GM12878 (cell line): ENCODE data around the gene NFKBIE. TPM values are rescaled to one million over a fixed set of nuclear protein-coding genes. Genes with fewer than 3 reads are reported as not detected.

Experiments
- ATAC-seq: fragments of 200-7000 bp; cut with Tn5 transposase; 3 replicates; pipeline ENCODE4 v1.9.1; 2020; ENCODE audit warnings: mild to moderate bottlenecking, moderate library complexity
- BruUV-seq: library from RNA; stranded (reverse); fragments of 400-500 nt; replicated peaks from 2 replicates; lab custom pipeline; 2021; lab: Mats Ljungman, UMichigan
- CTCF ChIA-PET: fragments of 300-600 bp; sonication (Branson Sonifier 250); formaldehyde crosslinking; extraction: SDS; loops from one replicate; lab custom pipeline; 2021; ENCODE audit warnings: inconsistent platforms; lab: Yijun Ruan, JAX
- POLR2A ChIA-PET: fragments of 350-600 bp; formaldehyde crosslinking; extraction: SDS; loops from one replicate; lab custom pipeline; 2021; ENCODE audit warnings: inconsistent platforms; lab: Charles Lee
- RAD21 ChIA-PET: fragments of 300-600 bp; sonication (Branson Sonifier 250); formaldehyde crosslinking; loops from one replicate; lab custom pipeline; 2023; ENCODE audit warnings: antibody characterized with exemption; ENCODE audit not compliant: unreplicated experiment; lab: Charles Lee
- SMC1A ChIA-PET: fragments of 300-600 bp; sonication (Branson Sonifier 250); formaldehyde crosslinking; loops from one replicate; lab custom pipeline; 2023; ENCODE audit not compliant: unreplicated experiment, uncharacterized antibody; lab: Charles Lee
- DNase-seq: peaks from one replicate; pipeline ENCODE4 v3.0.0-alpha.2; 2011; ENCODE audit warnings: low read depth, low spot score
- FAIRE-seq: peaks from 3 replicates; lab custom pipeline; 2011; peaks lifted over from hg19 to GRCh38; lab: Jason Lieb, UNC
- H2AFZ ChIP-seq: 2 replicates; pipeline ENCODE4 v1.6.0; 2011; ENCODE audit warnings: low read depth, low read length, control low read depth; ENCODE audit not compliant: control insufficient read depth
- H3K27ac ChIP-seq: 2 replicates; pipeline ENCODE4 v1.5.1; 2011; ENCODE audit warnings: control low read depth; ENCODE audit not compliant: control insufficient read depth, insufficient read depth
- H3K27me3 ChIP-seq, 2 experiments: replicated peaks in 1 of 2; 2 replicates each; pipeline versions ENCODE4 v1.6.0 to v1.6.1; 2011; ENCODE audit warnings: low read length in 1 of 2; ENCODE audit not compliant: control insufficient read depth in 2 of 2, insufficient read depth in 2 of 2
- H3K36me3 ChIP-seq, 2 experiments: 2 replicates each; pipeline ENCODE4 v1.5.1; 2011; ENCODE audit warnings: low read length in 1 of 2; ENCODE audit not compliant: control insufficient read depth in 2 of 2, insufficient read depth in 2 of 2
- H3K4me1 ChIP-seq: 2 replicates; pipeline ENCODE4 v1.6.1; 2011; ENCODE audit warnings: mild to moderate bottlenecking, low read length, moderate library complexity, mixed read lengths; ENCODE audit not compliant: control insufficient read depth, insufficient read depth
- H3K4me2 ChIP-seq: 2 replicates; pipeline ENCODE4 v1.6.0; 2011; ENCODE audit warnings: control low read depth; ENCODE audit not compliant: control insufficient read depth, insufficient read depth
- H3K4me3 ChIP-seq: fragments of 200-600 bp; sonication (generic); 2 replicates; pipeline ENCODE4 v1.5.1; 2016
- H3K79me2 ChIP-seq: 2 replicates; pipeline ENCODE4 v1.6.0; 2011; ENCODE audit warnings: low read length; ENCODE audit not compliant: control insufficient read depth, insufficient read depth
- H3K9ac ChIP-seq: 2 replicates; pipeline ENCODE4 v1.8.0; 2011; ENCODE audit warnings: low read length, control low read depth, mixed read lengths; ENCODE audit not compliant: control insufficient read depth, insufficient read depth
- H3K9me3 ChIP-seq: replicated peaks from 3 replicates; pipeline ENCODE4 v1.5.1; 2011; ENCODE audit warnings: mild to moderate bottlenecking, low read length; ENCODE audit not compliant: control insufficient read depth, insufficient read depth
- H4K20me1 ChIP-seq: 2 replicates; pipeline ENCODE4 v1.6.0; 2011; ENCODE audit not compliant: control insufficient read depth, insufficient read depth
- ATF7 ChIP-seq: fragments of 450-650 bp; IDR thresholded peaks from 2 replicates; pipeline ENCODE4 v1.6.1; 2016; ENCODE audit warnings: low read depth, mild to moderate bottlenecking
- CBX5 ChIP-seq: sonication (generic); IDR thresholded peaks from 2 replicates; pipeline ENCODE4 v1.6.1; 2016; ENCODE audit warnings: low read depth, moderate library complexity, mild to moderate bottlenecking, inconsistent platforms
- CREB1 ChIP-seq: IDR thresholded peaks from 2 replicates; pipeline ENCODE4 v1.6.1; 2012; ENCODE audit warnings: low read depth, mild to moderate bottlenecking, inconsistent platforms
- NR2C1 ChIP-seq: fragments of 450-650 bp; IDR thresholded peaks from 2 replicates; pipeline ENCODE4 v1.6.1; 2017; ENCODE audit warnings: antibody characterized with exemption, mild to moderate bottlenecking, moderate library complexity
- PAX8 ChIP-seq: fragments of 450-650 bp; IDR thresholded peaks from 2 replicates; pipeline ENCODE4 v1.6.1; 2017; ENCODE audit warnings: mild to moderate bottlenecking, moderate library complexity
- PML ChIP-seq: IDR thresholded peaks from 2 replicates; pipeline ENCODE4 v1.6.1; 2012; ENCODE audit warnings: low read length, inconsistent platforms
- SP1 ChIP-seq: IDR thresholded peaks from one replicate; pipeline ENCODE4 v1.6.1; 2011; ENCODE audit warnings: low read depth, low read length
- SRF ChIP-seq, 2 experiments: IDR thresholded peaks; 2 replicates each; pipeline ENCODE4 v1.6.1; 2011; ENCODE audit warnings: low read depth in 2 of 2, low read length in 2 of 2, mild to moderate bottlenecking in 1 of 2, moderate library complexity in 1 of 2
- TAF1 ChIP-seq: IDR thresholded peaks from 2 replicates; pipeline ENCODE4 v1.6.1; 2011; ENCODE audit warnings: mild to moderate bottlenecking, low read depth, low read length, borderline replicate concordance
- TCF3 ChIP-seq: IDR thresholded peaks from 2 replicates; pipeline ENCODE4 v1.6.1; 2012; ENCODE audit warnings: low read depth, mild to moderate bottlenecking, low read length, borderline replicate concordance; ENCODE audit not compliant: insufficient read depth
- YY1 ChIP-seq: IDR thresholded peaks from 2 replicates; pipeline ENCODE4 v1.6.1; 2011; ENCODE audit warnings: low read depth, mild to moderate bottlenecking, low read length
- WGBS: methylation state at CpG from one replicate; pipeline ENCODE4 v1.1.6; 2016; ENCODE audit warnings: low lambda C conversion rate; ENCODE audit not compliant: insufficient replicate concordance, insufficient coverage; ENCODE audit errors: missing lambda C conversion rate; 5-methylcytosine and 5-hydroxymethylcytosine counted together
- in situ Hi-C: fragments of 300-500 bp; cut with MboI; formaldehyde crosslinking; loops from 9 replicates; pipeline ENCODE4 v1.14.3; 2018; ENCODE audit warnings: mixed read lengths
- intact Hi-C: fragments of 100-400 bp; cut with micrococcal nuclease; formaldehyde crosslinking; loops from one replicate; pipeline ENCODE4 v1.14.2; 2022; ENCODE audit not compliant: unreplicated experiment
- polyA plus RNA-seq, 11 experiments: library from polyadenylated mRNA; depleted of rRNA in 4 of 11; unstranded in 6 of 11; stranded (reverse) in 5 of 11; fragments of >200 nt; fragmentation: Nextera tagmentation in 4 of 11; fragmentation: Illumina TruSeq in 1 of 11; extraction: Ambion mirVana in 4 of 11; extraction: Trizol in 1 of 11; gene quantifications; 1 replicate in 1 of 11; 2 replicates in 10 of 11; pipeline versions ENCODE4 v1.2.1 to v1.2.3, GENCODE V29; 2011 to 2016; ENCODE audit warnings: inconsistent platforms in 2 of 11, missing spikeins in 2 of 11, low read depth in 1 of 11
- total RNA-seq, 4 experiments: library from RNA; depleted of rRNA in 3 of 4; stranded (reverse); fragments of >200 nt in 3 of 4; fragmentation: Illumina TruSeq in 1 of 4; extraction: Trizol in 1 of 4; gene quantifications; 2 replicates each; pipeline versions ENCODE4 v1.2.1 to v1.2.3, GENCODE V29; 2013 to 2021
- TF ChIP-seq, protein P1 (sequence below): IDR thresholded peaks from 2 replicates; pipeline ENCODE4 v1.6.1; 2012; ENCODE audit warnings: low read depth, low read length, improper control_type of control experiment
- TF ChIP-seq, protein P2 (sequence below): fragments of 150-350 bp; IDR thresholded peaks from 2 replicates; pipeline ENCODE4 v1.6.1; 2016; ENCODE audit warnings: low read depth, low read length

NFKBIE gene
- total and polyA plus RNA-seq, 10 of the 15 experiments (the other 5 are each of a cell fraction or from before 2014, with no cell fraction given), result 10.4 to 106 (median 38.8) TPM

DNA sequence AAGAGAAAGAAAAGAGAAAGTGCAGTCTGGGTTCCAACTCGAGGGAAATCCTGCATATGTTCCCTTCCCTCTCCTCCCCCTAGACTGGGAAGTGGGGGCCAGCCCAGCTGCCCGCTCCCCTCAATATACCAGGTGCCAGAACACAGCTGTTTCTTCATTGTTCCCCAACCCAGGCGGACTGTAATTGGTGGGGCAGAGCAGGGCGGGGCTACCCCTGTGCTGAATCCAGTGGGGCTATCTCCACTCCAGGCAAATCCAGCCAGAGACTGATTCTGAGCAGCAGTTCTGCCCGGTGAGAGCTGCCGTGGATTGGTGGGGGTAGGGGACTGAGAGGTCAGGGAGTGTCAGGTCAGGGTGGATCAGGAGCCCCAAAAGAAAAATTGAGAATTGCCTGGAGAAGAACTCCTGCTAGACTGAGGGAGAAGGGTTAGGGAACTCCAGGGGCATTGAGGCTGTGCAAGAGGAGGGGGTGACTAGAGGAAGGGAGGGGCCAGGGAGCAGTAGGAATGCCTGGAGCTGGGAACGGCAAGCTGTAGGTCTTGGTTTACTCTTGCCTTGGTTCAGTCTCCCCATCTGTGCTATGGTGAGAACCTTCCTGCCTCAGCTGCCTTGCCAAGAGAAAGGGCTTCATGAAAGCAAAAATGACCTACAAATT, 48.5 kb downstream of the NFKBIE start, which contains the start of gene MYMX:
MYMX (plus strand) TSS at position 250 of the 655 bp plus-strand sequence. CDS start 546 bp downstream, outside the sequence.
- WGBS, result 68% methylated on average over 7 of the region's 7 CpGs
- TF ChIP-seq CREB1 (no peak), CBX5 (no peak), PML (no peak)
- TF ChIP-seq, all 136 proteins: peak for 0
- RAD21 ChIA-PET, result no interaction called here
- POLR2A ChIA-PET, result interaction anchor here (0.7 to 1.1 kb wide), 4 partner anchors 46 to 345 kb away, joined by 3 to 6 read pairs (median 4); no protein-coding TSS in a partner anchor
- Histone ChIP-seq H3K79me2 (no peaks in the 10 kb centered on the region), H3K4me2 (no peak within 1 kb of the TSS), H3K36me3 (no peaks in the 10 kb centered on the region), H4K20me1 (no peaks in the 10 kb centered on the region), H3K9ac (no peak within 1 kb of the TSS), H3K9me3 (no peaks in the 10 kb centered on the region), H3K4me1 (peaks cover 25% of the 10 kb centered on the region), H2AFZ (no peak within 1 kb of the TSS), H3K4me3 (no peak within 1 kb of the TSS), H3K27me3 (no peaks in the 10 kb centered on the region), H3K27ac (no peak within 1 kb of the TSS)
- SMC1A ChIA-PET, result interaction anchor here (0.8 to 1.3 kb wide), 3 partner anchors 15 to 51 kb away, joined by 3 to 6 read pairs (median 3); no protein-coding TSS in a partner anchor
- no peak for ATAC-seq
- in situ Hi-C loops, result no loop called here
- intact Hi-C loops, result no loop called here
- DNase-seq, result no peak
- FAIRE-seq, result no peak
- CTCF ChIA-PET, result interaction anchor here (0.8 kb wide), 1 partner anchor 19 kb away, joined by 3 read pairs; no protein-coding TSS in a partner anchor
- no TSS peak for BruUV-seq

DNA sequence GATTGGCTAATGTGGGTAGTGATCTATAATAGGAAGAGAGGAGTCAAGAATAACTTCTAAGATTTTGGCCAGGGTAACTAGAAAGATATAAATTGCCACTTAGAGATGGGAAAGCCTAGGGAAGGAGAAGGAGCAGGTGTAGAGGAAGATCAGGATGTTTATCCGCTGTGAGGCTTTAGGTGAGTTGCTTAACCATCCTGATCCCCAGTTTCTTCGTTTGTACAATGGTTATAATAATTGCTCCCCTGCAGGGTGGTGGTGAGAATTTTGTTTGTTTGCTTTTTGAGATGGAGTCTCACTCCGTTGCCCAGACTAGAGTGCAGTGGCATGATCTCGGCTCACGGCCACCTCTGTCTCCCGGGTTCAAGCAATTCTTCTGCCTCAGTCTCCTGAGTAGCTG, 51.0 kb downstream of the NFKBIE start:
- CTCF ChIA-PET, result interaction anchor here (0.9 to 2.7 kb wide), 3 partner anchors 11 to 42 kb away, joined by 3 to 9 read pairs (median 9); no protein-coding TSS in a partner anchor
- H4K20me1 ChIP-seq, result no peaks in the 10 kb centered on the region
- no TSS peak for BruUV-seq
- intact Hi-C loops (no loop called here), in situ Hi-C loops (no loop called here)
- no peaks in the 10 kb centered on the region for H3K36me3 ChIP-seq
- H3K27ac ChIP-seq, result no peak overlapping the region
- H3K79me2 ChIP-seq, result no peaks in the 10 kb centered on the region
- POLR2A ChIA-PET, result no interaction called here
- DNase-seq (no peak), ATAC-seq (no peak), FAIRE-seq (no peak)
- WGBS, result 91% methylated on average over 6 of the region's 6 CpGs
- SMC1A ChIA-PET, result no interaction called here
- no peak overlapping the region for H3K4me3 ChIP-seq
- H3K4me2 ChIP-seq, result no peak overlapping the region
- no peak overlapping the region for H3K9ac ChIP-seq
- no peaks in the 10 kb centered on the region for H3K27me3 ChIP-seq
- H2AFZ ChIP-seq, result no peak overlapping the region
- H3K4me1 ChIP-seq, result peaks cover 23% of the 10 kb centered on the region
- no peaks in the 10 kb centered on the region for H3K9me3 ChIP-seq
- RAD21 ChIA-PET, result no interaction called here
- TF ChIP-seq SRF (IDR thresholded peaks at IDR 0.05; ENCODE audit: low read depth in 2 of 2, low read length in 2 of 2) (no peak), YY1 (no peak), PAX8 (no peak), NR2C1 (no peak), TAF1 (no peak), ATF7 (no peak), CBX5 (no peak), SP1 (no peak), TCF3 (no peak)
- TF ChIP-seq, protein P1, sequence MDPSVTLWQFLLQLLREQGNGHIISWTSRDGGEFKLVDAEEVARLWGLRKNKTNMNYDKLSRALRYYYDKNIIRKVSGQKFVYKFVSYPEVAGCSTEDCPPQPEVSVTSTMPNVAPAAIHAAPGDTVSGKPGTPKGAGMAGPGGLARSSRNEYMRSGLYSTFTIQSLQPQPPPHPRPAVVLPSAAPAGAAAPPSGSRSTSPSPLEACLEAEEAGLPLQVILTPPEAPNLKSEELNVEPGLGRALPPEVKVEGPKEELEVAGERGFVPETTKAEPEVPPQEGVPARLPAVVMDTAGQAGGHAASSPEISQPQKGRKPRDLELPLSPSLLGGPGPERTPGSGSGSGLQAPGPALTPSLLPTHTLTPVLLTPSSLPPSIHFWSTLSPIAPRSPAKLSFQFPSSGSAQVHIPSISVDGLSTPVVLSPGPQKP, result no peak
- TF ChIP-seq, protein P2, sequence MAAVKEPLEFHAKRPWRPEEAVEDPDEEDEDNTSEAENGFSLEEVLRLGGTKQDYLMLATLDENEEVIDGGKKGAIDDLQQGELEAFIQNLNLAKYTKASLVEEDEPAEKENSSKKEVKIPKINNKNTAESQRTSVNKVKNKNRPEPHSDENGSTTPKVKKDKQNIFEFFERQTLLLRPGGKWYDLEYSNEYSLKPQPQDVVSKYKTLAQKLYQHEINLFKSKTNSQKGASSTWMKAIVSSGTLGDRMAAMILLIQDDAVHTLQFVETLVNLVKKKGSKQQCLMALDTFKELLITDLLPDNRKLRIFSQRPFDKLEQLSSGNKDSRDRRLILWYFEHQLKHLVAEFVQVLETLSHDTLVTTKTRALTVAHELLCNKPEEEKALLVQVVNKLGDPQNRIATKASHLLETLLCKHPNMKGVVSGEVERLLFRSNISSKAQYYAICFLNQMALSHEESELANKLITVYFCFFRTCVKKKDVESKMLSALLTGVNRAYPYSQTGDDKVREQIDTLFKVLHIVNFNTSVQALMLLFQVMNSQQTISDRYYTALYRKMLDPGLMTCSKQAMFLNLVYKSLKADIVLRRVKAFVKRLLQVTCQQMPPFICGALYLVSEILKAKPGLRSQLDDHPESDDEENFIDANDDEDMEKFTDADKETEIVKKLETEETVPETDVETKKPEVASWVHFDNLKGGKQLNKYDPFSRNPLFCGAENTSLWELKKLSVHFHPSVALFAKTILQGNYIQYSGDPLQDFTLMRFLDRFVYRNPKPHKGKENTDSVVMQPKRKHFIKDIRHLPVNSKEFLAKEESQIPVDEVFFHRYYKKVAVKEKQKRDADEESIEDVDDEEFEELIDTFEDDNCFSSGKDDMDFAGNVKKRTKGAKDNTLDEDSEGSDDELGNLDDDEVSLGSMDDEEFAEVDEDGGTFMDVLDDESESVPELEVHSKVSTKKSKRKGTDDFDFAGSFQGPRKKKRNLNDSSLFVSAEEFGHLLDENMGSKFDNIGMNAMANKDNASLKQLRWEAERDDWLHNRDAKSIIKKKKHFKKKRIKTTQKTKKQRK, result no peak
